Astrocyte of the spinal cord (primary cell): ENCODE measurements around the gene DERA.

ENCODE experiments used
- DNase-seq: peaks from one replicate; pipeline ENCODE4 v3.0.0; 2011; ENCODE audit warnings: low read depth, low spot score
- H3K4me3 ChIP-seq: 2 replicates; pipeline ENCODE4 v1.5.1; 2011; ENCODE audit warnings: low read depth, mild to moderate bottlenecking, low read length, moderate library complexity
- in situ Hi-C: cut with HindIII; loops from 2 replicates; pipeline ENCODE4 v1.10.0; 2017; ENCODE audit warnings: low sequenced_read_pairs
- TF ChIP-seq, protein P1 (sequence below): IDR thresholded peaks from 2 replicates; pipeline ENCODE4 v1.5.1; 2012; ENCODE audit warnings: low read depth, mild to moderate bottlenecking, low read length, inconsistent platforms

Gene DERA

DNA sequence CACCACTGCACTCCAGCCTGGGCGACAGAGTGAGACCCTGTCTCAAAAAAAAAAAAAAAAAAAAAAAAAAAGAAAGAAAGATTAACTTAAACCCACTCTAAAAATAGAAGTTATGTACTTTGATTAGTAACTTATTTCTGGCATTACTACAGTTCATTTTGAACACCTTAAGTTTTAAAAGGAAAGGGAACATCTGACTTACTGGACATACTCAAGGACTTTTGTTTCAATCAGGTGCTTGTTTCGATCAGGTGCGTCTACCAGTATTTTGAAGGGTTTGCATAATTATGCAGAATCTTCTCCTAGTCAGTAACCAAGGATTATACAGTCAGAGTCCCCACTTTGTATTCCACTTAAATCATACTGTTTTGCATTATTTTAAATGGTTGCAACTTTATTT lies 105.6 kb downstream of the DERA start:
- TF ChIP-seq, protein P1, sequence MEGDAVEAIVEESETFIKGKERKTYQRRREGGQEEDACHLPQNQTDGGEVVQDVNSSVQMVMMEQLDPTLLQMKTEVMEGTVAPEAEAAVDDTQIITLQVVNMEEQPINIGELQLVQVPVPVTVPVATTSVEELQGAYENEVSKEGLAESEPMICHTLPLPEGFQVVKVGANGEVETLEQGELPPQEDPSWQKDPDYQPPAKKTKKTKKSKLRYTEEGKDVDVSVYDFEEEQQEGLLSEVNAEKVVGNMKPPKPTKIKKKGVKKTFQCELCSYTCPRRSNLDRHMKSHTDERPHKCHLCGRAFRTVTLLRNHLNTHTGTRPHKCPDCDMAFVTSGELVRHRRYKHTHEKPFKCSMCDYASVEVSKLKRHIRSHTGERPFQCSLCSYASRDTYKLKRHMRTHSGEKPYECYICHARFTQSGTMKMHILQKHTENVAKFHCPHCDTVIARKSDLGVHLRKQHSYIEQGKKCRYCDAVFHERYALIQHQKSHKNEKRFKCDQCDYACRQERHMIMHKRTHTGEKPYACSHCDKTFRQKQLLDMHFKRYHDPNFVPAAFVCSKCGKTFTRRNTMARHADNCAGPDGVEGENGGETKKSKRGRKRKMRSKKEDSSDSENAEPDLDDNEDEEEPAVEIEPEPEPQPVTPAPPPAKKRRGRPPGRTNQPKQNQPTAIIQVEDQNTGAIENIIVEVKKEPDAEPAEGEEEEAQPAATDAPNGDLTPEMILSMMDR = no peak
- no peak for DNase-seq
- in situ Hi-C loops = no loop called here
- no peak overlapping the region for H3K4me3 ChIP-seq

DNA sequence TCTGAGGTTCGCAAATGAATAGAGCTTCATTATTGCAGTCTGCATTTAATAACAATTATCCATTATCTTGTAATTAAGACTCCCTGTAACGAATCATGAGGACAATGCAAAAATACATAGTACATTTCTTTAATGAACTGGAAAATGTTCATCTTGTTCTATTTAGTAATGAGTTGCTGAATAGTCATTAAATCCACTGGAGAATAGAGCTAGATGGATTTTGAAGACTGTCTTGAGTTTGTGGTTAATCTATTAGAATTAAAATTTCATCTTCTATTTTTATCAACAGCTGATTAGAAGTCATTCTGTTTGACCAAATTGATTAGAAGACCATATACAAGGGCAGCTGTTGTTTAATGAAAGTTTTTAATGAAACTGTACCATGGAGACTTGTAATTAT lies 107.2 kb downstream of the DERA start:
- no peak for DNase-seq
- in situ Hi-C loops = no loop called here
- TF ChIP-seq, protein P1 = no peak
- H3K4me3 ChIP-seq = no peak overlapping the region

DNA sequence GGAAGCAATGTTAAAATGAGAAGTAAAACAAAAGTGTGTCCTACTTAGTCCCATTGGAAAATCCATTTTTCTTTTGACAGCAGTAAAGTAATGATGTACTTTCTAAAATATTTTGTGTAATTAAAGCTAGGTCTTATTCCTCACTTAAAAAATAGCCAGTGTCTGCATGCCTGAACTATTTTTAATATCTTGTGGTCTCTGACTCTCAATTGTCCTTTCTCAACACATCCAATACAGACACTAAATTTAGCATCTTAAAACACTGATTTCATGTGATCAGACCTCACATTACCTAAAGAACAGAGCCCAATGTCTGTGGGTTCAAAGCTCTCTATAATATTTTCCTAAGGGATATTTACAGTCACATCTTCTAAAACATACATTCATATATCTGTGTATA lies 108.0 kb downstream of the DERA start:
- no peak for DNase-seq
- no peak overlapping the region for H3K4me3 ChIP-seq
- TF ChIP-seq, protein P1 = no peak
- in situ Hi-C loops = no loop called here

DNA sequence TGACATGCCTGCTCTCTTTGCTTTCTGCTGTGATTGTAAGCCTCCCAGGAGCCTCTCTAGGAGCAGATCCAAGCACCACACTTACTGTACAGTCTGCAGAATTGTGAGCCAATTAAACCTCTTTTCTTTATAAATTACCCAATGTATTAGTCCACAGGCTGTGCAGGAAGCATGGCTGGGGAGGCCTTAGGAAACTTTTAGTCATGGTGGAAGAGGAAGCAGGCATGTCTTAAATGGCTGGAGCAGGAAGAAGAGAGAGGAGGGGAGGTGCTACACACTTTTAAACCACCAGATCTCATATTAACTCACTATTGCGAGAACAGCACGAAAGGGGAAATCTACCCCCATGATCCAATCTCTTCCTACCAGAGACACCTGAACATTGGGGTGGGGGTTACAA lies 108.9 kb downstream of the DERA start:
- no peak overlapping the region for H3K4me3 ChIP-seq
- in situ Hi-C loops = no loop called here
- DNase-seq = no peak
- TF ChIP-seq, protein P1 = no peak

DNA sequence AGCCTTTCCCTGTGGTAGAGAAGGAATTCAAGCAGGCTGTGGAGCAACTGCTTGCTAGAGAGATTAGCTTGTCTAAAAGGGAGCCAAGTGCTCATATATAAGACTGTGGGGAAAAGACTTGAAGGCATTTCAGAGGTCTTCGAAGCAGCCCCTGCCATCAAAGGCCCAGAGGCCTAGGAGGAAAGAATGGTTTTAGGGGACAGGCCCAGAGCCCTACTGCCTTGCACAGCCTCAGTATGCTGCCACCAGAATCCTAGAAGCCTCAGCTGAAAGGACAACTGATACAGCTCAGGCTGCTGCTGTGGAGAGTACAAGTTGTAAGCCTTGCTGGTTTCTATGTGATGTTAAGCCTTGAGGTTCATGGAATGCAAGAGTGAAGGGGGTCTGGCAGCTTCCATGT lies 109.9 kb downstream of the DERA start:
- in situ Hi-C loops = no loop called here
- DNase-seq = no peak
- TF ChIP-seq, protein P1 = no peak
- no peak overlapping the region for H3K4me3 ChIP-seq

DNA sequence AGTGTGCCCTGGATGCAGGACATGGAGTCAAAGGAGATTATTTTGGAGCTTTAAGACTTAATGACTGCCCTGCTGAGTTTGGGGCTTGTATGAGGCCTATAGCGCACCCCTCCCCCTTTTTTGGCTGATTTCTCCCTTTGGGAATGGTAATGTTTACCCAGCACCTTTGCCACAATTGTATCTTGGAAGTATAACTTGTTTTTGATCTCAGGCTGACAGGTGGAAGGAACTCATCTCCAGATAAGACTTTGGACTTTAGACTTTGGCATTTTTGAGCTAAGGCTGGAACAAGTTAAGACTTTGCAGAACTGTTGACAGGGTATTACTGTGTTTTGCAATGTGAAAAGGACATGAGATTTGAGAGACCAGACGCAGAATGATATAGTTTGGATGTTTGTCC lies 110.5 kb downstream of the DERA start:
- in situ Hi-C loops = no loop called here
- no peak overlapping the region for H3K4me3 ChIP-seq
- DNase-seq = no peak
- TF ChIP-seq, protein P1 = no peak

DNA sequence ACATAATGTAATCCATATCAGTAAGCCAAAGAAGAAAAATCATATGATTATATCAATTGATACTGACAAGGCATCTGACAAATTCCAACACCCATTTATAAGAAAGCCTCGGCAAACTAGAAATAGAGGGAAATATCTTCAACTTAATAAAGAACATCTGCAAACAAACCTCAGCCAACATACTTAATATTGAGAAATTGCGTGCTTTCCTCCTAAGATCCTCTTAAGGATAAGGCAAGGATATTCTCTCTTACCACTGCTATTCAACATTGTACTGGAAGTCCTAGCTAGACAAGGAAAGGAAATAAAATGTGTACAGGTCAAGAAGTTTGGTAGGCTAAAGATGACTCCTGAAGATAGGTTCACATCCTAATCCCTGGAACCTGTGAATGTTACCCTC lies 115.9 kb downstream of the DERA start:
- no peak overlapping the region for H3K4me3 ChIP-seq
- DNase-seq = no peak
- TF ChIP-seq, protein P1 = no peak
- in situ Hi-C loops = no loop called here
